Erythroblast (primary cell): ENCODE results near the gene ASAP3.

Source experiments
- GATA1 ChIP-seq: IDR thresholded peaks from 2 replicates; pipeline ENCODE4 v1.6.1; 2011; ENCODE audit warnings: low read depth, mild to moderate bottlenecking, control low read depth, low read length, moderate library complexity
- POLR2A ChIP-seq: IDR thresholded peaks from 2 replicates; pipeline ENCODE4 v1.6.1; 2011; ENCODE audit warnings: mild to moderate bottlenecking, low read length

- TF ChIP-seq POLR2A (no peak), GATA1 (no peak)
These were observed 31.9 kb upstream of the ASAP3 start for GRCh38 chr1:23515905-23516304.
